Testis (tissue), 2 donors: Measurements from ENCODE around the gene HPSE.

Experiments used
- CTCF ChIP-seq, 3 experiments: fragments of 450-650 bp in 2 of 3; fragments of 200-600 bp in 1 of 3; sonication (generic) in 1 of 3; IDR thresholded peaks; one replicate each; pipeline ENCODE4 v1.5.1; 2016 to 2019; ENCODE audit warnings: antibody characterized with exemption in 3 of 3, mild to moderate bottlenecking in 2 of 3, moderate library complexity in 1 of 3
- POLR2A ChIP-seq: fragments of 450-650 bp; IDR thresholded peaks from one replicate; pipeline ENCODE4 v1.6.1; 2017; ENCODE audit warnings: antibody characterized with exemption, mild to moderate bottlenecking, moderate library complexity

GRCh38 chr4:83255584-83255983, 79.1 kb downstream of the HPSE start:
- TF ChIP-seq CTCF (IDR thresholded peaks at IDR 0.05) (no peak), POLR2A (no peak)
